ENCODE results near the gene CAMTA2. TPM values are rescaled to one million over a fixed set of nuclear protein-coding genes. Genes with fewer than 3 reads are reported as not detected.

CAMTA2 gene
- total RNA-seq, 1 donor from 2014 or later = 38.9 TPM

DNA sequence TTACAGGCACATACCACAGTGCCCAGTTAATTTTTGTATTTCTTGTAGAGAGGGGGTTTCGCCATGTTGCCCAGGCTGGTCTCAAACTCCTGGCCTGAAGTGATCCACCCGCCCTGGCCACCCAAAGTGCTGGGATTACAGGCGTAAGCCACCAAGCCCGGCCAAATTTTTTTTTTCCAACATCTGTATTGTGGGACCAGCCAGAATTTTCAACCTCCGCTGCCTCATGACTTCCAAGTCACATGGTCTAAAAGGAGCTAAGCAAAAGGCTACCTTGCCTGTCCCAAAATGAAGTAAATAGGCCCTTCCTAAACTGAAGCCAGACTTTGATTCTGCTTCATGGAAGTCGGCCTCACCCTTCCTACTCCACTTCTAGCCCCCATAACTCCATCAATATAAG lies 15.6 kb downstream of the CAMTA2 start:
- intact Hi-C loops (cut with DNase I) = no loop called here

GRCh38 chr17:4970273-4970672 lies 17.2 kb downstream of the CAMTA2 start:
- DNase-seq (ENCODE audit: low spot score) = no peak
- intact Hi-C loops (cut with DNase I) = no loop called here

More for the DNA sequence above, 15.6 kb downstream of the CAMTA2 start:
- no peak for DNase-seq (ENCODE audit: low spot score)

DNA sequence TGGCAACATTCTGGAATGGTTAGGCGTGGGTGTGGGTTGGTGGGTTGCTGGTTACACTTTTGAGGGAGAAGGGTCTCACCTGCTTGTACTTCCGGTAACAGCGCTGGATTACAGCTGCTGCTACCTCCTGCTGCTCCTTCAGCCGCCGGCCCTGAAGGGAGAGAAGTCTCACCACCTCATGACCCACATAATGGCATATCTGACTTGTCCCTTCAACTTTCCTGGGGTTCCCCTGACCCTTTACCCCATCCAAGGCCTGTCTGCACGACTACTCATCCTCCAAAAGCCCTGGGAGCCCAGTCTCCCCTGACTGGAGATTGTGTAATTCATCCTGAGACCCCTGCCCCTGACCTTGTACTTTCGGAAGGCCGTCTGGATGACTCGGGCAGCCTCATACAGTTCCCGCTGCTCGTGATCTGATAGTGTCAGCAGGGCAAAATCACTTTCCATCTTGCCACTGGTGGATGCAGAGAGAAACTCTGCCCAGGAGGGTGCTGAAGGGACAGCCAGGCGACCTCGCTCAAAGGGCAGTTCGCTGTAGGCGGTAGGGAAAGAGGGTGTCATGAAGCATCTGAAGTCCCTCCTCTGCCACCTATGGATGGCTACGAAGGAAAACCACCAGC lies 17.8 kb downstream of the CAMTA2 start:
- intact Hi-C loops (cut with DNase I) = loop anchor here (5.0 kb wide), 2 partner anchors 62 to 93 kb away; no protein-coding TSS in a partner anchor
- no peak for DNase-seq (ENCODE audit: low spot score)

- DNase-seq (ENCODE audit: low spot score) = no peak
- intact Hi-C loops (cut with DNase I) = loop anchor here (5.0 kb wide), 2 partner anchors 62 to 93 kb away; no protein-coding TSS in a partner anchor
These were observed 18.4 kb downstream of the CAMTA2 start for GRCh38 chr17:4969047-4969550.

- intact Hi-C loops (cut with DNase I) = loop anchor here (5.0 kb wide), 2 partner anchors 61 to 94 kb away; no protein-coding TSS in a partner anchor
- DNase-seq (ENCODE audit: low spot score) = no peak
These were observed 18.9 kb downstream of the CAMTA2 start for GRCh38 chr17:4968486-4969046.

GRCh38 chr17:4967539-4968485 lies 19.7 kb downstream of the CAMTA2 start, which contains the start of gene SPAG7:
TSS of gene SPAG7 (minus strand) at chr17:4967817. CDS start at chr17:4967804, 13 bp downstream.
- DNase-seq (ENCODE audit: low spot score) = peak; percentile 97
- intact Hi-C loops (cut with DNase I) = loop anchor here (1.0 to 5.0 kb wide), 4 partner anchors 19 to 94 kb away; partner anchors contain the start of genes CAMTA2, RNF167 and SLC25A11

DNA sequence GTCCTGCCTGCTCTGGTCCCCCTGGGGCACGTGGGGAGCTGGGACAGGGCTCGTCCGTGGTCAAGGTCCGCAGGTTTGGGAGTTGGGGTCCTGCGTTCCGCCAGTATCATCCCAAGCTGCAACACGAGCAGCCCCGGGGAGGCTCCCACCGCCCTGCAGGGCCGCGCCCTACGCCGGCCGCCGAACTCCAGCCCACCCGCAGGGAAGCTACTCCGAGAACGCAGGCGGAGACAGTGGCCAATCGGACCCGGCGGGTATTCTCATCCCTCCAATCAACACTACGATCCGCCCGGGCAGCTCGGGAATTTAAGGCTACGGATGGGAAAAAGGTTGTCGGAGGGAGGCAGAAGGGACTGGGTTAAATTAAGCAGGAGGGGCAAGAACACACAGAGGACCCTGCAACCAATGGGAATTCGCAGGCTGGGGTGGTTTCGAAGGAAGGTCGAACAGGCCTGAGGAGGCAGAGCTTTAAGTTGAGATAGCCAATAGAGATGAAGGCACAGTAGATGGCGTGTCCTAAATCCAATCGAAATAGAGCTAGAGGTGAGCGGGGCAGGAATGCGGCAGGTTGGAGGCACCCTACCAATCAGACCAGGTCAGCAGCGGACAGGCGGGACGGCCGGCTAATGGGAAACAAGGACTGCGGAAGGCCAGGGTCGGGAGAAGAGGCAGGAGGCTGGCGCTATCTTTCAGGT lies 20.5 kb downstream of the CAMTA2 start:
- intact Hi-C loops (cut with DNase I) = loop anchor here (1.0 to 5.0 kb wide), 5 partner anchors 16 to 95 kb away; partner anchors contain the start of genes CAMTA2, ENO3, RNF167 and SLC25A11
- peak; percentile 99 for DNase-seq (ENCODE audit: low spot score)

DNA sequence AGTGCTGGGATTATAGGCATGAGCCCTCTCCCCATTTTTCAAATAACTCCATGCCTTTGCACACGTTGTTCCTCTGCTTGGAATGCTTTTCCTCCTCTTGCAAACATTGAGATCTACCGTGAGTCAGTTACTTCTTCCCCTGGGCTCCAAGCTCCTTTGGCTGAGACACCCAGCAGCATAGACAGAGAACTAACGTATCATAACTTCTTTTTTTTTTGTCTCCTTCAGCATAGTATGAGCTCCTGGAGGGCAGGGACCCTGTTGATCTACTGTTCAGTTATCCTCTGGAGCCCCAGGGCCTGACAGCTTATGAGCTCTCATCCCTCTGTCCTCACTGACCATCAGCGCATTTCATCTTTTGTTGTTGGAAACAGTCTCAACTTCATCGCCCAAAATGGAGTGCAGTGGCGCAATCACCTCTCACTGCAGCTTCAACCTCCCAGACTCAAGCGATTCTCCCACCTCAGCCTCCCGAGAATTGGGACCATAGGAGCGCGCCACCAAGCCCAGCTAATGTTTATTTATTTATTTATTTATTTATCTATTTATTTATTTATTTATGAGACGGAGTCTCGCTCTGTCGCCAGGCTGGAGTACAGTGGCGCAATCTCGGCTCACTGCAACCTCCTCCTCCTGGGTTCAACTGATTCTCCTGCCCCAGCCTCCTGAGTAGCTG lies 22.0 kb downstream of the CAMTA2 start:
- DNase-seq (ENCODE audit: low spot score) = no peak
- intact Hi-C loops (cut with DNase I) = loop anchor here (5.0 kb wide), 2 partner anchors 58 to 97 kb away; no protein-coding TSS in a partner anchor

GRCh38 chr17:4960279-4960922 lies 27.1 kb downstream of the CAMTA2 start:
- DNase-seq (ENCODE audit: low spot score) = no peak
- intact Hi-C loops (cut with DNase I) = no loop called here

- intact Hi-C loops (cut with DNase I) = no loop called here
- DNase-seq (ENCODE audit: low spot score) = no peak
These were observed 28.1 kb downstream of the CAMTA2 start for GRCh38 chr17:4959261-4959965.

DNA sequence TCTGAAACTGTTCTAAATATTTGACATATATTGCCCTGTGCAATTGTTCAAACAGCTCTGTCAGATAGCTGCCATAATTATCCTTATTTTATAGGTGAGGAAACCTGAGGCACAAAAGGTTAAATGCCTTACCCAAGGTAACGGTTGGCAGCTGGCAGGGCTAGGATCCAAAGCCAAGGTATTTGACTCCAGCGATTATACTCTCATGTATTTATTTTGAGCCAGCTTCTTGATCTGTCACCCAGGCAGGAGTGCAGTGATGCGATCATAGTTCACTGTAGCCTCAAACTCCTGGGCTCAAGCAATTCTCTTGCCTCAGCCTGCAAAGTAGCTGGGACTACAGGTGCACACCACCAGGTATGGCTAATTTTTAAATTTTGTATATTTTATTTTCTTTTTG lies 29.4 kb downstream of the CAMTA2 start:
- no peak for DNase-seq (ENCODE audit: low spot score)
- intact Hi-C loops (cut with DNase I) = no loop called here

- intact Hi-C loops (cut with DNase I) = no loop called here
- no peak for DNase-seq (ENCODE audit: low spot score)
These were observed 30.9 kb downstream of the CAMTA2 start for GRCh38 chr17:4956493-4957061.

GRCh38 chr17:4955091-4955490 lies 32.4 kb downstream of the CAMTA2 start:
- DNase-seq (ENCODE audit: low spot score) = no peak
- intact Hi-C loops (cut with DNase I) = no loop called here

- intact Hi-C loops (cut with DNase I) = no loop called here
- no peak for DNase-seq (ENCODE audit: low spot score)
These were observed 34.0 kb downstream of the CAMTA2 start for GRCh38 chr17:4953451-4953961.

DNA sequence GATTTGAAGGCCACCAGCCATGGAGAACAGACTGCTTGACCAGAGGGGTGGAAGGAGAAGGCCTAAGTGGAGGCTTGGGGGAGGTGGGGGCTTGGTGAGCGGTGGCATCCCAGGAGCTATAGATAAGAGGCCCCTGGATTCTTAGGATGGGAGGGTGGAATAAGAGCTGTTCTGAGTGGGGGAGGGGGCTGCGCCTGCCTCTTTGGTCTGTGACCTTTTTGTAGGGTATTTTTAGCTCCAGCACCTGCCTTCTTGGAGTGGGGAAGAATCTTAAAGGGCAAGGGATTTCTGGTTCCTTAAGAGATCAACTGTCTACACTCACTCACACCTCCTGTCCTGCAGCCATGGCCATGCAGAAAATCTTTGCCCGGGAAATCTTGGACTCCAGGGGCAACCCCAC lies 36.0 kb downstream of the CAMTA2 start:
- intact Hi-C loops (cut with DNase I) = loop anchor here (1.0 kb wide), 1 partner anchor 15 kb away; no protein-coding TSS in a partner anchor
- DNase-seq (ENCODE audit: low spot score) = no peak

GRCh38 chr17:4950746-4951204 lies 36.7 kb downstream of the CAMTA2 start, which contains the start of gene ENO3:
TSS of gene ENO3 (plus strand) at chr17:4951119. CDS start at chr17:4951830, 711 bp downstream.
- DNase-seq (ENCODE audit: low spot score) = no peak
- intact Hi-C loops (cut with DNase I) = loop anchor here (1.0 kb wide), 1 partner anchor 16 kb away; no protein-coding TSS in a partner anchor

Measured in cardiac septum (tissue), 1 donor.